Measurements from ENCODE around the gene SLC34A3. TPM values are rescaled to one million over a fixed set of nuclear protein-coding genes. Genes with fewer than 3 reads are reported as not detected.

The SLC34A3 gene
- total and polyA plus RNA-seq, 2 donors (not counting 3 experiments of a cell fraction or from before 2014, with no cell fraction given), result not detected

DNA sequence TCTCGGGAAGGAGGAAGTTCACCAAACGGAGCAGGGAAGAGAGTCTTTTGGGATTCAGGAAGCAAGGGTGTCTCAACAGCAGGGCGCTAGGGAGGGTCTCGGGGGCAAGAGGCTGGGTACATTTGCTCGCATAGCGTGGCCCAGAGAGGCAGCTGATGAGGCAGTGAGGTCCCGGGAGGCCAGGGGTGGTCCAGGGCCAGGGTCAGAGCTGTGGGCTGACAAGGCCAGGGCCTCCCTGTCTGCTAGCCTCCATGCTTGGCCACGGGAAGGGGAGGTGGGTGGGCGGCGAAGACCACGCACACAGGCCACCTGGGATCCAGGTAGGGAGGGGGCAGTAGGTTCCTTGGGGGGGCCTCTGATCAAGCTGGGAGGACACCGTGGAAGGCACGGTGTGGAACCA lies 19.2 kb upstream of the SLC34A3 start:
- TF ChIP-seq, protein P1, sequence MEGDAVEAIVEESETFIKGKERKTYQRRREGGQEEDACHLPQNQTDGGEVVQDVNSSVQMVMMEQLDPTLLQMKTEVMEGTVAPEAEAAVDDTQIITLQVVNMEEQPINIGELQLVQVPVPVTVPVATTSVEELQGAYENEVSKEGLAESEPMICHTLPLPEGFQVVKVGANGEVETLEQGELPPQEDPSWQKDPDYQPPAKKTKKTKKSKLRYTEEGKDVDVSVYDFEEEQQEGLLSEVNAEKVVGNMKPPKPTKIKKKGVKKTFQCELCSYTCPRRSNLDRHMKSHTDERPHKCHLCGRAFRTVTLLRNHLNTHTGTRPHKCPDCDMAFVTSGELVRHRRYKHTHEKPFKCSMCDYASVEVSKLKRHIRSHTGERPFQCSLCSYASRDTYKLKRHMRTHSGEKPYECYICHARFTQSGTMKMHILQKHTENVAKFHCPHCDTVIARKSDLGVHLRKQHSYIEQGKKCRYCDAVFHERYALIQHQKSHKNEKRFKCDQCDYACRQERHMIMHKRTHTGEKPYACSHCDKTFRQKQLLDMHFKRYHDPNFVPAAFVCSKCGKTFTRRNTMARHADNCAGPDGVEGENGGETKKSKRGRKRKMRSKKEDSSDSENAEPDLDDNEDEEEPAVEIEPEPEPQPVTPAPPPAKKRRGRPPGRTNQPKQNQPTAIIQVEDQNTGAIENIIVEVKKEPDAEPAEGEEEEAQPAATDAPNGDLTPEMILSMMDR (IDR thresholded peaks at IDR 0.05; ENCODE audit: extremely low read depth in 1 of 2, insufficient read depth in 1 of 2, low read depth in 1 of 2, low read length in 2 of 2), result no peak
- TF ChIP-seq MYC (IDR thresholded peaks at IDR 0.05; ENCODE audit: low read depth, low read length) (no peak), EZH2 (IDR thresholded peaks at IDR 0.05; ENCODE audit: borderline replicate concordance, low read depth, low read length, severe bottlenecking) (no peak), POLR2AphosphoS5 (IDR thresholded peaks at IDR 0.05; ENCODE audit: insufficient read depth, low read depth, low read length) (no peak), JUN (IDR thresholded peaks at IDR 0.05; ENCODE audit: borderline replicate concordance, insufficient read depth, insufficient read length, low read depth) (no peak), FOS (IDR thresholded peaks at IDR 0.05; ENCODE audit: borderline replicate concordance, insufficient read depth, low read length) (no peak), GATA2 (IDR thresholded peaks at IDR 0.05; ENCODE audit: insufficient read depth, insufficient read length, low read depth, low read length) (no peak), POLR2A (IDR thresholded peaks at IDR 0.05; ENCODE audit: low read depth, low read length) (no peak)
- TF ChIP-seq, protein P2, sequence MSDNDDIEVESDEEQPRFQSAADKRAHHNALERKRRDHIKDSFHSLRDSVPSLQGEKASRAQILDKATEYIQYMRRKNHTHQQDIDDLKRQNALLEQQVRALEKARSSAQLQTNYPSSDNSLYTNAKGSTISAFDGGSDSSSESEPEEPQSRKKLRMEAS (IDR thresholded peaks at IDR 0.05; ENCODE audit: insufficient read depth, insufficient read length), result no peak
- H3K36me3 ChIP-seq (ENCODE audit: control insufficient read depth in 2 of 2, extremely low read depth in 1 of 2, insufficient read depth in 2 of 2, low read length in 2 of 2), result peaks cover 0 to 7% of the 10 kb centered on the region in 2 experiments
- FAIRE-seq (no peak), DNase-seq (ENCODE audit: low read depth, low spot score) (no peak)
- no peaks in the 10 kb centered on the region for H3K27me3 ChIP-seq (ENCODE audit: control insufficient read depth in 2 of 2, insufficient read depth in 2 of 2, low read length in 2 of 2)
- H3K9ac ChIP-seq (replicated peaks; ENCODE audit: extremely low read depth, insufficient read depth, low read length), result no peak overlapping the region
- peaks cover 8% of the 10 kb centered on the region for H3K79me2 ChIP-seq (ENCODE audit: control insufficient read depth, insufficient read depth, low read length)
- H3K27ac ChIP-seq (ENCODE audit: insufficient read depth, low read depth, low read length), result no peak overlapping the region
- no peaks in the 10 kb centered on the region for H3K9me1 ChIP-seq (replicated peaks; ENCODE audit: control insufficient read depth, extremely low read depth, insufficient read depth, low read length)
- H3K9me3 ChIP-seq (replicated peaks; ENCODE audit: control insufficient read depth, insufficient read depth, low read length), result no peaks in the 10 kb centered on the region
- H3K4me2 ChIP-seq (ENCODE audit: insufficient read depth, low read length), result no peak overlapping the region
- ChIA-PET CTCF (interaction anchor here (1.1 kb wide), 1 partner anchor 23 kb away, joined by 3 read pairs; the partner anchor contains the start of genes ANAPC2 and SSNA1), POLR2A (no interaction called here)
- no peaks in the 10 kb centered on the region for H4K20me1 ChIP-seq (replicated peaks; ENCODE audit: control insufficient read depth, extremely low read depth, insufficient read depth, low read length)
- dilution Hi-C loops (cut with MboI; ENCODE audit: extremely low pct_ligation_motif_present, low sequenced_read_pairs), result no loop called here
- peaks cover 2% of the 10 kb centered on the region for H3K4me1 ChIP-seq (ENCODE audit: control insufficient read depth, extremely low read depth, insufficient read depth, low read length)
- no peak overlapping the region for H3K4me3 ChIP-seq (replicated peaks in 1 of 3; ENCODE audit: insufficient read depth in 1 of 3, low read depth in 1 of 3, low read length in 3 of 3)
- no peak overlapping the region for H2AFZ ChIP-seq (ENCODE audit: low read depth, low read length)
- intact Hi-C loops (cut with micrococcal nuclease), result no loop called here
- BruUV-seq (replicated peaks), result no TSS peak
